NCI-H2196 treated with DMSO at 0.1 percent for 48 hours (cell line): ENCODE results near the gene APP.

Experiments used
- DNase-seq: peaks from one replicate; lab custom pipeline; 2025; ENCODE audit not compliant: unreplicated experiment; lab: John Stamatoyannopoulos, UW

The APP gene

GRCh38 chr21:25885880-25886279 is 284.7 kb downstream of the APP start:
- DNase-seq, result no peak

GRCh38 chr21:25885405-25885804 is 285.2 kb downstream of the APP start:
- no peak for DNase-seq

- no peak for DNase-seq
Measured at GRCh38 chr21:25884311-25884710, 286.3 kb downstream of the APP start.

GRCh38 chr21:25881524-25882376 is 288.8 kb downstream of the APP start:
- peak; percentile 15 for DNase-seq

- no peak for DNase-seq
Measured at GRCh38 chr21:25879203-25879602, 291.4 kb downstream of the APP start.

DNA sequence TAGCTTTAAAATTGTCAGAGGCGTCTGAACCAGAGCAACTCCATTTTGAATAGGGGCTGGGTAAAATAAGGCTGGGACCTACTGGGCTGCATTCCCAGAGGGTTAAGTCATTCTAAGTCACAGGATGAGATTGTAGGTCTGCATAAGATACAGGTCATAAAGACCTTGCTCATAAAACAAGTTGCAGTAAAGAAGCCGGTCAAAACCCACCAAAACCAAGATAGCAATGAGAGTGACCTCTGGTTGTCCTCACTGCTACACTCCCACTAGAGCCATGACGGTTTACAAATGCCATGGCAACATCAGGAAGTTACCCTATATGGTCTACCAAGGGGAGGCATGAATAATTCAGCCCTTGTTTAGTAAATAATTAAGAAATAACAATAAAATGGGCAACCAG is 292.2 kb downstream of the APP start:
- no peak for DNase-seq

DNA sequence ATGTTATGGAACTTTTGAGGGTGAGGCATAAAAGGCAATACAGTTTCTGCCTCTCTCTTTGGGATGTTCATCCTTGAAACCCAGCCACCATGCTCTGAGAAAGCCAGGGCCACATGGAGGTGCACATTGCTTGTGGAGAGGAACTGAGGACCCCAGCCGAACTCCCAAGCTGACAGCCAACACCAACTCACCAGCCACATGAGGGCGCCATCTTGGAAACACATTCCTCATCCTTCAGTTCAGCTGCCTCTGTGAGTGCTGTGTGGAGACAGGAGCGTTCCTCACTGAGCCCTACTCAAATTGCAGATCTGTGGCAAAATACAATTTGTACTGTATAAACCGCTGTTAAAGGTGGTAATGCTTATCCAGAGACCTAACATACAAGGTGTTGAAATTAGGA is 298.3 kb downstream of the APP start:
- no peak for DNase-seq

DNA sequence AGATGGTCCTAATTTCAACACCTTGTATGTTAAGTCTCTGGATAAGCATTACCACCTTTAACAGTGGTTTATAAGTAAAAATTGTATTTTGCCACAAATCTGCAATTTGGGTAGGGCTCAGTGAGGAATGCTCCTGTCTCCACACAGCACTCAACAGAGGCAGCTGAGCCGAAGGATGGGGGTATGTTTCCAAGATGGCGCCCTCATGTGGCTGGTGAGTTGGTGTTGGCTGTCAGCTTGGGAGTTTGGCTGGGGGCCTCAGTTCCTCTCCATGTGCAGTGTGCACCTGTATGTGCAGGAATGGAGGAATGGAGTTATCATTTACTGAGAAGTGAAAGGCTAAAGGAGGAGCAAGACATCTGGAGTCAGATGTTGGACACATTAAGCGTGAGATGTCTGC is 299.0 kb downstream of the APP start:
- DNase-seq, result no peak

GRCh38 chr21:25870084-25870483 is 300.5 kb downstream of the APP start:
- DNase-seq, result no peak

DNA sequence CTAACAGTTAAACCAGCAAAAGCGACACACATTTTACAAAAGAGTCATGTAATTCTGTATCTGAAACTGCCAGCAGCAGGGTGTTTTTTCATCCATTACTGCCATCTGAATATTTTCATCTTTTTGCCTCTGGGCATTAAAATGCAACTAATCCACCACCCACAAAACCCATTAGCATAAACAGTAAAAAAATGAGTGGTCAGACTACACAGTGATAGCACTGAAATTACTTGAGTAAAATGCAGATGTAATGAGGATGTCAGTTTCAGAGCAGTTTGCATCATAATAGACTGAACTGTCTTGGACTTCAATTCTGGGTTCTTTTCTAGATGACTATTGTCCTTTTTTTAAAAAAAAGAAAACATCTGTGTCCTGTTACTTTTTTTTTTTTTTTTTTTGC is 303.5 kb downstream of the APP start:
- DNase-seq, result no peak

GRCh38 chr21:25863747-25864146 is 306.8 kb downstream of the APP start:
- DNase-seq, result no peak

- no peak for DNase-seq
Measured at GRCh38 chr21:25863031-25863430, 307.5 kb downstream of the APP start.

GRCh38 chr21:25862596-25862995 is 308.0 kb downstream of the APP start:
- no peak for DNase-seq

DNA sequence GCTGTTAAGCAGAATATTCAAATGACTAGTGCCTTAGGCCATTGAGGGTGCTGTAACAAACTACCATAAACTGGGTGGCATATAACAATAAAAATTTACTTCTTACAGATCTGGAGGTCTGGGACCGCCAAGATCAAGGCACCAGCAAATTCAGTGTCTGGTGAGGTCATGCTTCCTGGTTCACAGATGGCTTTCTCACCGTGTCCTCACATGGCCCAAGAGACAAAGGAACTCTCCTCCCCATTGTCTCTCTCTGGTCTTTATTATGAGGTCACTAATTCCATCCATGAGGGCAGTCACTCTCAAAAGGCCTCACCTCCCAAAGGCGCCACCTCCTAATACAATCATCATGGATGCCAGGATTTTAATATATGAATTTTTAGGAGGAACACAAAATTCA is 308.5 kb downstream of the APP start:
- no peak for DNase-seq

DNA sequence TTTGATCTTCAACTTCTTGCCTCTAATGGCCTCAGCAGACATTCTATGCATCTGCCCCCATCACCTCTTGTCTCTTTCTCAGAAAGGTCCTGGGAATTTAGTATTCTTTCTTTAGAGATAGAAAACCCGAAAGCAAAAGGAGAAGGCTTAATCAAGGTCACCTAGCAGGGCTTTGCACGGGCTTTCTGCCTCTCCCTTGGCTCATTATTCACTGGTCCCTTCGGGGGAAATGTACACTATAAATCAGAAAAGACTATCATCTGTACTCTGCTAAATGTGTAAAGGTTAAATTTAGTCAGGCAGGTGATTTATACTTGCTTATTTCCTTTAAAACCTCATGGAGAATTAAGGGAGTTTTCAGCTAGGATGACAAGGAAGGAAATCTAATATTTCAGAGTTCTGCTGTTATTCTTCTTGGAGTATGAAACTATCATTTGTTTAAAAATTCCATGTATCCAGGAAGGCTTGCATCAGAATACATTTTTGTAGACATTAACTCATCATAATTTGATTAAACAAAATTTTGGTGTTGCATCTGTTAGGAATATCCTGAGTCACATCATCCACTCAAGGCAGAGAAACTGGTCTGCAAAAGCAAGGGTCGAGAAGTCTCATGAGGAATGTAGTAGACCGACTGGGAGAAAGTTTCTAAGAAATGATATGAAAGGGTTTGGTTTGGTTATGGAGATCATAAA is 311.2 kb downstream of the APP start:
- DNase-seq, result no peak

DNA sequence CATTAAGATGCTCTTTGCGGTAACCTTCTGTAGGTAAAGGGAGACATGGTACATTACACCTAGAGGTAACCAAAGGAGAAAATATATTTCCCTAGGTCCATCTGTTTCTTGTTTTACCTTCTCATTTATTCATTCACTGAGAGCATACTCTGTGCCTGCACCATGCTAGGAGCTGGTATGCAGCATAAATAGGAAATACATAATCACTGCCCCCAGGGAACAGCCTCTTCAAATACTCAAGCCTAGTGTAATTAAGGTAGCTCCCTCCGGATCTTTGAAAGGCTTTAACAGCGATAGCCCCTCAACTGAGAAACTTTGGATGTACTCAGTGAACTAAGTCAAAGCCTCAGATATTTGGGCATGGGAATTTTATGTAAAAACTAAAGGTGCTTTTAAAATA is 312.2 kb downstream of the APP start:
- DNase-seq, result no peak

- DNase-seq, result no peak
Measured at GRCh38 chr21:25857308-25858074, 313.1 kb downstream of the APP start.

DNA sequence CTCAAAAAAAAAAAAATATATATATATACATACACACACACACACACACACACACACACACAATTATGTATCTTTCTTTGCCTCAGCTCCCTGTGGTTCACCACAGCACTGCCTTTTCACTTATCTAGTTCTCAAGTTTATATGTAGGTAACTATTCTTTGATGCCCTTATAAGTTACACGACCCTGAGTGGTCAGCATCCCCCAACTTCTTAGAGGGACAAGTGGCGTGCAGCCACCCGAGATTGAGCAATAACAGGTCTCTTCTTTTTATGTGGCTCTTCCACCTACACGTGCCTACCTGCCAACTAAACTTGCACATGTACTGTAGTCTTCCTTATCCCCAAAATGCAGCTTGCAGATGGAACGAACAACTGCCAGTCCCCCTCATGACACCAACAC is 315.0 kb downstream of the APP start:
- no peak for DNase-seq

DNA sequence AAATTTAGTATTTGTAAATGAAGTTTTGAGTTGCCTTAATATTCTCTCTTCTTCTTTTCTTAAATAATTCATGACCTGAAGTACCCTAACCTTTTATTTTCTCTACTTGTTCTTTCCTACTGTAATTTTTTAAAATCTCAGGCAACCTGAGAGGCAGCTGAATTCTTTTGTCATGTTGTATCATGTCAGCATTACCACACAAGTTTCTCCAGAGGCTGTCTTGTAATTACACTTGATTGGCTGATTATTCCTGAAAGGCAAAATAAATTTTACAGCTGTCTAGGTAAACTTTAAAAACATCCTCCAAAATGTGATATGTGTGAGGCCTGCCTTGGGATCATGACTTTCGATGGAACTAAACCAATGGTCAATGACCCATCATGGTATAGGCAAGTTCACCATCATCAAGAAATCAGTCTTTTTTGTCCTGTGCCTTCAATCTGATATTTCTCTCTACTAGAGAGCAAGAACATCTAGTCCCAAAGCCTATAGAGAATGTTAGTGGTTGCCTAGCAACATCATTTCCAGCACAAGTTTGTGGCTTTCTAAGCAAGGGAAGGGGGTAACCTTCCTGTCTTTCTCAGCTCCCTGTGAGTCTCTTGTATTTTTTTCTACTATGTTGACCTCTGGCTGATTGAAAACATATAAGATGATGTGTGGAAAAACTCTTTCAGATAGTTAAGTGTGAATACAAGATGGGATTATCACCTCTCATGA is 320.3 kb downstream of the APP start:
- DNase-seq, result no peak

DNA sequence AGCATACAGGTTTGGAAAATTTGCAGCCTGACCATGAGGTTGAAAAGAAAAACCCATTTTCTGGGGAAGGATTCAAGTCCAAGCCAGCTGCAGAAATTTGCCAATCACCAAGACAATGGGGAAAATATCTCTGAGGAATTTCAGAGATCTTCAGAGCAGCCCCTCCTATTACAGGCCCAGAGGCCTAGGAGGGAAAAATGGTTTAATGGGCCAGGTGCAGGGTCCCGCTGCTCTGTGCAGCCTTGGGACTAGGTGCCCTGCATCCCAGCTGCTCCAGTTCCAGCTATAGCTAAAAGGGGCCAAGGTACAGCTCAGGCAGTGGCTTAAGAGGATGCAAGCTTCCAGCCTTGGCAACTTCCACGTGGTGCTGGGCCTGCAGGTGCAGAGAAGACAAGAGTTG is 322.3 kb downstream of the APP start:
- no peak for DNase-seq

- no peak for DNase-seq
Measured at GRCh38 chr21:25845729-25846256, 324.8 kb downstream of the APP start.
